A673 (cell line): ENCODE measurements around the gene ANKEF1. TPM values are rescaled to one million over a fixed set of nuclear protein-coding genes. Genes with fewer than 3 reads are reported as not detected.

Experiments used
- BruUV-seq: library from RNA; stranded (reverse); fragments of 400-500 nt; replicated peaks from 2 replicates; lab custom pipeline; 2021; lab: Mats Ljungman, UMichigan
- CTCF ChIA-PET: fragments of 300-600 bp; sonication (Branson Sonifier 250); formaldehyde crosslinking; loops from one replicate; lab custom pipeline; 2022; ENCODE audit warnings: antibody characterized with exemption; lab: Charles Lee
- POLR2A ChIA-PET: fragments of 300-600 bp; sonication (Branson Sonifier 250); formaldehyde crosslinking; loops from one replicate; lab custom pipeline; 2022; ENCODE audit warnings: antibody characterized with exemption; ENCODE audit not compliant: low non-redundant PET; lab: Charles Lee
- DNase-seq: peaks from one replicate; pipeline ENCODE4 v3.0.0-alpha.2; 2015; ENCODE audit warnings: low spot score
- H3K27ac ChIP-seq: fragments of 200-600 bp; sonication (generic); 2 replicates; pipeline ENCODE4 v1.5.1; 2016; ENCODE audit warnings: mixed run types, low read depth, mild to moderate bottlenecking, mixed read lengths, antibody characterized with exemption, low read length; ENCODE audit not compliant: poor library complexity, severe bottlenecking
- H3K27me3 ChIP-seq: fragments of 200-600 bp; sonication (generic); replicated peaks from 2 replicates; pipeline ENCODE4 v1.6.1; 2017; ENCODE audit warnings: mixed run types, low read depth, mild to moderate bottlenecking, mixed read lengths, antibody characterized with exemption, low read length; ENCODE audit not compliant: insufficient read depth, poor library complexity
- H3K36me3 ChIP-seq: fragments of 200-600 bp; sonication (generic); 2 replicates; pipeline ENCODE4 v1.6.1; 2016; ENCODE audit warnings: mixed run types, mild to moderate bottlenecking, mixed read lengths, antibody characterized with exemption, low read length; ENCODE audit not compliant: insufficient read depth, poor library complexity, severe bottlenecking
- H3K4me1 ChIP-seq: fragments of 200-600 bp; sonication (generic); 2 replicates; pipeline ENCODE4 v1.6.1; 2017; ENCODE audit warnings: mixed run types, mild to moderate bottlenecking, mixed read lengths, antibody characterized with exemption, low read length; ENCODE audit not compliant: insufficient read depth, poor library complexity, severe bottlenecking
- H3K4me3 ChIP-seq: fragments of 200-600 bp; sonication (generic); 2 replicates; pipeline ENCODE4 v1.5.1; 2016; ENCODE audit warnings: low read depth, mixed run types, mild to moderate bottlenecking, mixed read lengths, low read length; ENCODE audit not compliant: poor library complexity, severe bottlenecking
- H3K9me3 ChIP-seq: fragments of 200-600 bp; sonication (generic); 2 replicates; pipeline ENCODE4 v1.6.1; 2016; ENCODE audit warnings: mixed run types, low read depth, mild to moderate bottlenecking, mixed read lengths, antibody characterized with exemption, low read length; ENCODE audit not compliant: poor library complexity, severe bottlenecking
- CTCF ChIP-seq: fragments of 300-800, 200-600 bp; sonication (generic); conservative IDR thresholded peaks from 2 replicates; pipeline ENCODE4 v1.5.1; 2017; ENCODE audit warnings: low read depth, mild to moderate bottlenecking, antibody characterized with exemption, low read length, moderate library complexity, mixed read lengths
- EZH2 ChIP-seq: fragments of 200-600 bp; sonication (generic); IDR thresholded peaks from 2 replicates; pipeline ENCODE4 v1.6.1; 2017; ENCODE audit warnings: borderline replicate concordance, low read depth, mild to moderate bottlenecking, mixed read lengths, antibody characterized with exemption, low read length; ENCODE audit not compliant: poor library complexity, severe bottlenecking
- intact Hi-C: fragments of 100-400 bp; cut with micrococcal nuclease; formaldehyde crosslinking; loops from one replicate; pipeline ENCODE4 v1.10.0; 2022; ENCODE audit not compliant: unreplicated experiment
- total RNA-seq: library from RNA; stranded (reverse); gene quantifications from 2 replicates; pipeline ENCODE4 v1.2.3, GENCODE V29; 2021

The ANKEF1 gene
- total RNA-seq, 1 experiment from 2014 or later: 1.3 TPM

GRCh38 chr20:10079964-10080363, 45.2 kb downstream of the ANKEF1 start:
- Histone ChIP-seq H3K4me3 (no peak overlapping the region), H3K27me3 (no peaks in the 10 kb centered on the region), H3K4me1 (peaks cover 9% of the 10 kb centered on the region), H3K36me3 (no peaks in the 10 kb centered on the region), H3K9me3 (no peaks in the 10 kb centered on the region), H3K27ac (no peak overlapping the region)
- TF ChIP-seq CTCF (no peak), EZH2 (no peak)
- intact Hi-C loops: no loop called here
- peak; percentile 39 for DNase-seq
- BruUV-seq: no TSS peak
- ChIA-PET CTCF (no interaction called here), POLR2A (no interaction called here)

GRCh38 chr20:10080574-10080973, 45.8 kb downstream of the ANKEF1 start:
- intact Hi-C loops: no loop called here
- CTCF ChIA-PET: no interaction called here

GRCh38 chr20:10089871-10090587, 55.2 kb downstream of the ANKEF1 start:
- DNase-seq: no peak
- no peaks in the 10 kb centered on the region for H3K27me3 ChIP-seq
- no peaks in the 10 kb centered on the region for H3K36me3 ChIP-seq
- TF ChIP-seq CTCF: no peak
- no peak for TF ChIP-seq EZH2
- no peaks in the 10 kb centered on the region for H3K9me3 ChIP-seq
- ChIA-PET POLR2A (interaction anchor here (0.6 kb wide), 2 partner anchors 128 to 1095 kb away, joined by 3 read pairs; partner anchors contain the start of gene SNAP25), CTCF (interaction anchor here (1.1 to 2.4 kb wide), 4 partner anchors 14 to 123 kb away, joined by 3 to 45 read pairs (median 6); no protein-coding TSS in a partner anchor)
- no TSS peak for BruUV-seq
- no peak overlapping the region for H3K4me3 ChIP-seq
- no peaks in the 10 kb centered on the region for H3K4me1 ChIP-seq
- intact Hi-C loops: loop anchor here (1.0 to 10.0 kb wide), 5 partner anchors 112 to 473 kb away; no protein-coding TSS in a partner anchor
- H3K27ac ChIP-seq: no peak overlapping the region

More at GRCh38 chr20:10080574-10080973, 45.8 kb downstream of the ANKEF1 start:
- Histone ChIP-seq H3K9me3 (no peaks in the 10 kb centered on the region), H3K27ac (no peak overlapping the region), H3K27me3 (no peaks in the 10 kb centered on the region), H3K4me1 (peaks cover 9% of the 10 kb centered on the region), H3K36me3 (no peaks in the 10 kb centered on the region), H3K4me3 (no peak overlapping the region)
- TF ChIP-seq EZH2: no peak
- TF ChIP-seq CTCF: no peak
- DNase-seq: peak; percentile 65
- POLR2A ChIA-PET: no interaction called here
- BruUV-seq: no TSS peak
